ENCODE results near the gene MLPH. TPM values are rescaled to one million over a fixed set of nuclear protein-coding genes. Genes with fewer than 3 reads are reported as not detected.

Gene MLPH
- total and polyA plus RNA-seq, 2 of the 13 experiments (the other 11 are each of a cell fraction or from before 2014, with no cell fraction given): 0.12 TPM; not detected in 1

GRCh38 chr2:237581751-237582746 is 95.0 kb downstream of the MLPH start (continued):
- TF ChIP-seq, protein P1, sequence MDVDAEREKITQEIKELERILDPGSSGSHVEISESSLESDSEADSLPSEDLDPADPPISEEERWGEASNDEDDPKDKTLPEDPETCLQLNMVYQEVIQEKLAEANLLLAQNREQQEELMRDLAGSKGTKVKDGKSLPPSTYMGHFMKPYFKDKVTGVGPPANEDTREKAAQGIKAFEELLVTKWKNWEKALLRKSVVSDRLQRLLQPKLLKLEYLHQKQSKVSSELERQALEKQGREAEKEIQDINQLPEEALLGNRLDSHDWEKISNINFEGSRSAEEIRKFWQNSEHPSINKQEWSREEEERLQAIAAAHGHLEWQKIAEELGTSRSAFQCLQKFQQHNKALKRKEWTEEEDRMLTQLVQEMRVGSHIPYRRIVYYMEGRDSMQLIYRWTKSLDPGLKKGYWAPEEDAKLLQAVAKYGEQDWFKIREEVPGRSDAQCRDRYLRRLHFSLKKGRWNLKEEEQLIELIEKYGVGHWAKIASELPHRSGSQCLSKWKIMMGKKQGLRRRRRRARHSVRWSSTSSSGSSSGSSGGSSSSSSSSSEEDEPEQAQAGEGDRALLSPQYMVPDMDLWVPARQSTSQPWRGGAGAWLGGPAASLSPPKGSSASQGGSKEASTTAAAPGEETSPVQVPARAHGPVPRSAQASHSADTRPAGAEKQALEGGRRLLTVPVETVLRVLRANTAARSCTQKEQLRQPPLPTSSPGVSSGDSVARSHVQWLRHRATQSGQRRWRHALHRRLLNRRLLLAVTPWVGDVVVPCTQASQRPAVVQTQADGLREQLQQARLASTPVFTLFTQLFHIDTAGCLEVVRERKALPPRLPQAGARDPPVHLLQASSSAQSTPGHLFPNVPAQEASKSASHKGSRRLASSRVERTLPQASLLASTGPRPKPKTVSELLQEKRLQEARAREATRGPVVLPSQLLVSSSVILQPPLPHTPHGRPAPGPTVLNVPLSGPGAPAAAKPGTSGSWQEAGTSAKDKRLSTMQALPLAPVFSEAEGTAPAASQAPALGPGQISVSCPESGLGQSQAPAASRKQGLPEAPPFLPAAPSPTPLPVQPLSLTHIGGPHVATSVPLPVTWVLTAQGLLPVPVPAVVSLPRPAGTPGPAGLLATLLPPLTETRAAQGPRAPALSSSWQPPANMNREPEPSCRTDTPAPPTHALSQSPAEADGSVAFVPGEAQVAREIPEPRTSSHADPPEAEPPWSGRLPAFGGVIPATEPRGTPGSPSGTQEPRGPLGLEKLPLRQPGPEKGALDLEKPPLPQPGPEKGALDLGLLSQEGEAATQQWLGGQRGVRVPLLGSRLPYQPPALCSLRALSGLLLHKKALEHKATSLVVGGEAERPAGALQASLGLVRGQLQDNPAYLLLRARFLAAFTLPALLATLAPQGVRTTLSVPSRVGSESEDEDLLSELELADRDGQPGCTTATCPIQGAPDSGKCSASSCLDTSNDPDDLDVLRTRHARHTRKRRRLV (CRISPR knock-in tag; IDR thresholded peaks at IDR 0.05): no peak
- TF ChIP-seq ZNF432 (CRISPR knock-in tag; IDR thresholded peaks at IDR 0.05; ENCODE audit: borderline replicate concordance): no peak
- no peak for TF ChIP-seq NKX3-1 (CRISPR knock-in tag; IDR thresholded peaks at IDR 0.05)
- no peak for TF ChIP-seq CREM (IDR thresholded peaks at IDR 0.05)
- no peak for TF ChIP-seq CREM (CRISPR knock-in tag; IDR thresholded peaks at IDR 0.05)
- peak; percentile 59; the same call in 1 of the 2 replicates for TF ChIP-seq ZNF232 (CRISPR knock-in tag; IDR thresholded peaks at IDR 0.05; ENCODE audit: borderline replicate concordance)
- TF ChIP-seq ZBTB10 (CRISPR knock-in tag; IDR thresholded peaks at IDR 0.05; ENCODE audit: borderline replicate concordance): no peak
- no peak for TF ChIP-seq ZNF672 (CRISPR knock-in tag; IDR thresholded peaks at IDR 0.05)
- no peak for TF ChIP-seq TFDP2 (CRISPR knock-in tag; IDR thresholded peaks at IDR 0.05)
- no peak for TF ChIP-seq ZNF20 (CRISPR knock-in tag; IDR thresholded peaks at IDR 0.05)
- TF ChIP-seq ZBTB26 (CRISPR knock-in tag; IDR thresholded peaks at IDR 0.05; ENCODE audit: borderline replicate concordance): no peak
- no peak for TF ChIP-seq ONECUT2 (CRISPR knock-in tag; IDR thresholded peaks at IDR 0.05)
- no peak for TF ChIP-seq ZNF121 (CRISPR knock-in tag; IDR thresholded peaks at IDR 0.05)
- TF ChIP-seq CTCF (CRISPR knock-in tag; IDR thresholded peaks at IDR 0.05): peak; percentile 82
- TF ChIP-seq ZNF329 (CRISPR knock-in tag; IDR thresholded peaks at IDR 0.05; ENCODE audit: low read depth): no peak
- no peak; the same call in 1 of the 2 replicates for TF ChIP-seq ZMYM3 (CRISPR knock-in tag; IDR thresholded peaks at IDR 0.05)
